ENCODE data around the gene PLXNC1.

- TF ChIP-seq CTCF (IDR thresholded peaks at IDR 0.05) (no peak), EZH2 (IDR thresholded peaks at IDR 0.05; ENCODE audit: borderline replicate concordance, insufficient read depth, low read depth, low read length, poor library complexity, severe bottlenecking) (no peak)
Observed at GRCh38 chr12:94112121-94112520, 36.3 kb upstream of the PLXNC1 start.

Measured in B cell (primary cell).